Measurements from ENCODE around the gene UQCC2.

UQCC2 gene

DNA sequence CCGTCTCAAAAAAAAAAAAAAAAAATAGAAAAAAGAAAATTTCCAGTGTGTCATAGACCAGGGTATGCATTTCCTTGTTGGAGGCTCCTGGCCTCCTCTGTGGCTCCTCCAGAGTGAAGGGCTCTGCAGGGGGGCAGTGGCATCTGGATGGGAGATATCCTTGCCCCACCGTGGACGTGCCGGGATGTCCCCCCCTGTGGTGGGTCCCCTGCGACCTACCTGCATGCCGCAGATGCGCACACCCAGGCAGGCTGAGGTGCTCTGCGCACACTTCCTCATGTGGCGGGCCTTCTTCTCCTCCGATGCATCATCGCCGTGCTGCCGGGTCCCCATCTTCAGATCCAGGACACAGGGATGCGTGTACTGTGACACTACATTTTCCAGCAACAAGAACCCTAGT is 13.7 kb upstream of the UQCC2 start:
- no peak for DNase-seq

GRCh38 chr6:33724102-33725023 is 12.9 kb upstream of the UQCC2 start:
- DNase-seq: no peak

GRCh38 chr6:33723371-33724085 is 12.0 kb upstream of the UQCC2 start:
- peak; percentile 59 to 89 for DNase-seq

GRCh38 chr6:33722103-33722623 is 10.7 kb upstream of the UQCC2 start:
- no peak for DNase-seq

DNA sequence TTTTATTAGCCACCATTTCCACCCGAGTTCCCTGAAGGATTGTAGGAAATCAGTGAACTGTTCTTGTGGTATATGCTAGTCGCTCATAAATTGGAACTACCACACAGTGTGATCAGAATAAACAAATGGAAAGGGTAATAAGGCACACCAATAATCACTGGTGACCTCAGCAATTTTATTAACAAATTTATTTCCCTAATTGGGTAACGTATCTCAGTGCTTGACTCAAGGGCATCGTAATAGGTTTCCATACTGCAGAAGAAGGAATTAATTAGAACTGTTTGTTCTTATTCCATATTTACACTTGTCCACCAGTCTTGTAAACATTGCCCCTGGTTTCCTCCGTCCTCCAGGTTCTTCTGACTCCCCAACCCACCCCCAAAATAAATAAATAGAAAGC is 10.0 kb upstream of the UQCC2 start:
- DNase-seq: no peak

- no peak for DNase-seq
Measured at GRCh38 chr6:33720998-33721397, 9.5 kb upstream of the UQCC2 start.

DNA sequence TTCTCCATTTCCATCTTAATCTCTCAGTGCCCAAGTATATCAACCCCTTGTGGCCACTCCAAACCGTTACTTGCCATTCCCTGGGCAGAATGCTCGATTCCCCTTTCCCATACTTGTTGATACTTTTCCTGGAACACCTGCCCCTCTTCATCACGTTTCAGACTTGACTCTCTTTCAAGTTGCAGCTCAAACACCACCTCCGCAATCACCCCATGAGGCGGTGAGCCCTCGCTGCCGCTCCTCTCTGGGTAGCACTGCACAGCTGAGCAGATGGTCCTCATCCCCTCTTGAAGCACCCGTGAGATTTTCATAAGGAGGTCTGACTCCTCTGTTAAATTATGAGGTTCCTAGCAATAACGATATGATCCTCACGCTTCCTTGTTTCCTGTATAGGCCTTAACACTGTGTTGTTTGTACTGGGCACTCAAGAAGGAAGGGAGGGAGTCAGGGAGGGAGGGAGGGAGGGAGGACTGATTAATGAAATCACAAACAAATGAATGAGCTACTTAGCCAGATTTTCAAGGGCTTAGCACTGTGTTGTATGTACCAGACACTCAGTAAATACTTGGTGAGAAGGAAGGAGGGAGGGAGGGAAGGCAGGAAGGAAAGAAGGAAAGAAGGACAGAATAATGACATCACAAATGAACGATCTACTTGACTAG is 8.0 kb upstream of the UQCC2 start:
- no peak for DNase-seq

GRCh38 chr6:33718713-33719112 is 7.2 kb upstream of the UQCC2 start:
- DNase-seq: no peak

GRCh38 chr6:33717934-33718455 is 6.5 kb upstream of the UQCC2 start:
- DNase-seq: no peak

- no peak for DNase-seq
Measured at GRCh38 chr6:33716890-33717632, 5.6 kb upstream of the UQCC2 start.

DNA sequence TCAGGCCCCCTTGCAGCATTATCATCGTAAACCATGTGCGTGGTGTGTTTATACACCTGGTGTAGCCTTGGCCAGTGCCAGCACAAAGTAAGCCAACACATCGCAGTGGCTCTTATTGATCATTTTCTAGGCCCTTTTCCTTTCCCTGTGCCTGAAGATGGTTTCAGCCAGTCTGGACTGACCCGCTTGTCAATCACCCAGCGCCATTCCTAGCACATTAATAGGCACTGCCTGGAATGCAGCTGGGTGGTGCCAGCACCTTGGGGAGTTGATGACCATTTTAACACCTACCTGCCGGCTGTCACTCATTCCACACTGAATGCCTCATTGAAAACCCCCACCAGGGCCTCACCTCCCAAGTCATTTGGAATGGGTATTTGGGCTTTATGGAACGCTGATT is 4.9 kb upstream of the UQCC2 start:
- no peak for DNase-seq

- DNase-seq: no peak
Measured at GRCh38 chr6:33714385-33715040, 3.0 kb upstream of the UQCC2 start.

GRCh38 chr6:33713786-33714185 is 2.3 kb upstream of the UQCC2 start:
- DNase-seq: no peak

DNA sequence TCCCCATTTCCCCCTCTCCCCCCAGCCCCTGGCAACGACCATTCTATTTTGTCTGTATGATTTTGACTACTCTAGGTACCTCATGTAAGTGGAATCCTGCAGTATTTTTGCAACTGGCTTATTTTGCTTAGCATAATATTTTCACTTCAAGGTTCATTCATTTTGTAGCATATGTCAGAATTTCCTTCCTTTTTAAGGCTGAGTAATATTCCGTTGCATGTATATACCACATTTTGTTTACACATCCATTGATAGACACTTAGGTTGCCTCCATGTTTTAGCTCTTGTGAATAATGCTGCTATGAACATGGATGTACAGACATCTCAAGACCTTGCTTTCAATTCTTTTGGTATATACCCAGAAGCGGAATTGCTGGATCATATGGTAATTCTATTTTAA is 1.4 kb upstream of the UQCC2 start:
- no peak for DNase-seq

GRCh38 chr6:33710296-33711121 is 991 bp downstream of the UQCC2 start:
- no peak for DNase-seq

GRCh38 chr6:33709605-33710295 is 1.8 kb downstream of the UQCC2 start:
- no peak for DNase-seq

DNA sequence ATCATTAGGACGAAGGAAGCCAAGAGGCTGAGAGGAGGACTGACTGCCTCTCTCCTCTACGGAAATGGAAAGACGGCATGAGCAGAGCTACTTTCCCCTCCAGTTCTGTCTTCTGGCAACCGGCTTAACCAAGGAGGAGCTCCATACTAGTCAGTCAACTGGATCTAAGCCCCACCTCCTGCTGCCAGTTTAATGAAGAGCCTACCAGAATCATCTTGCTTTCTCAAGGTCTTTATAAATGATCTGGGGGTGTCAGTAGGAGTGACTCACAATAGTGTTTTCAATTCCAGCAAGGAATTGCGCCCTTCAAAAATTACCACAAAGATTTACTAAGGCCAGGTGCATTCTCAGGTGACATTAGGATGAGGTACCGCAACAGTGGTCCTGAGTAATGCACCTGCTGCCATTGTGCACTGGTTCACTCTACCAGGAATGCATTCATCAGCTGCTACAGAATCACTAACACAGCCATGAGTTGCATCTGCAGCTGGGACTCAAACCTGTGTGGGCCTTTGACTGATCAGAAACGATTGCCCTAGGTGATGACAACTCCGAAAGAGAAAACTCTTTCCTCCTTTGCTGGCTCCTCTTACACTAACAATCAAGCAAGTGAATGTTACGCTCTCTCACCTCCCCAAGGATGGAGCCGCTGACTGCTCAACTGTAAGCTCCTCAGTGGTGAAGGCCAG is 2.8 kb downstream of the UQCC2 start:
- no peak for DNase-seq

DNA sequence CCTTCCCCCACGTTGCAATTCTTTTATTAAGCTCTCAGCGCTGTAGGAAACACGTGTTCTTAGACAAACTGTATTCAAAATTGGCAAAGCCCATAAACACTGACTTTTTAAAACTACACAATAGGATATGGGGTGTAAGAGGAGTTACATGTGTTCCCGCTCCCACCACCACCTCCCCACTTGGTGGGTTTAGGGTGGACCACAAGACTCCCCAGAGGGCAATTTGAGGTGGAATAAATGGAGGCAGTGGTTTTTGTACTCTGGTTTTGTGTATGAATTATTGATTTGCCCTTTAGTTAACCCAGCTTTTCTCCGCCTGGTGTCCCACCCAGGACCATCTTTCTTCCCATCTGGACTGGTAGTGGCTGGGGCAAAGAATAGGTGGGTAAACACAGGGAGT is 3.7 kb downstream of the UQCC2 start:
- no peak for DNase-seq

- no peak for DNase-seq
Measured at GRCh38 chr6:33705955-33706725, 5.4 kb downstream of the UQCC2 start.

All from cerebellar nuclear complex (tissue), 1 donor.